WTC11 (cell line): ENCODE results near the gene SLC35G3. TPM values are rescaled to one million over a fixed set of nuclear protein-coding genes. Genes with fewer than 3 reads are reported as not detected.
"Not testable (repeated sequence)": the region's sequence is repeated elsewhere in the genome, so short reads cannot be mapped to it uniquely, and the experiment has no call there.

Source experiments
- ATAC-seq: fragments of 200-7000 bp; cut with Tn5 transposase; 2 replicates; pipeline ENCODE4 v1.10.0; 2021; ENCODE audit warnings: mild to moderate bottlenecking, moderate library complexity
- CTCF ChIA-PET: fragments of 300-600 bp; sonication (Branson Sonifier 250); formaldehyde crosslinking; loops from one replicate; lab custom pipeline; 2021; ENCODE audit warnings: antibody characterized with exemption; lab: Charles Lee
- POLR2A ChIA-PET: fragments of 350-600 bp; sonication (Branson Sonifier 250); formaldehyde crosslinking; loops from one replicate; lab custom pipeline; 2021; ENCODE audit warnings: antibody characterized with exemption; lab: Charles Lee
- DNase-seq: peaks from one replicate; pipeline ENCODE4 v3.0.0; 2021; ENCODE audit warnings: low spot score
- H3K27ac Mint-ChIP-seq: 2 replicates; pipeline ENCODE4 v1.8.0; 2021; ENCODE audit warnings: mixed read lengths
- H3K27me3 Mint-ChIP-seq: 2 replicates; pipeline ENCODE4 v1.8.0; 2021; ENCODE audit warnings: low read depth, mild to moderate bottlenecking, moderate library complexity, mixed read lengths
- H3K36me3 Mint-ChIP-seq: 2 replicates; pipeline ENCODE4 v1.8.0; 2021; ENCODE audit warnings: mixed read lengths
- H3K4me1 Mint-ChIP-seq: 2 replicates; pipeline ENCODE4 v1.8.0; 2022; ENCODE audit warnings: mixed read lengths
- H3K4me3 Mint-ChIP-seq: 2 replicates; pipeline ENCODE4 v1.8.0; 2021; ENCODE audit warnings: mild to moderate bottlenecking, moderate library complexity, mixed read lengths
- H3K9me3 Mint-ChIP-seq: 2 replicates; pipeline ENCODE4 v1.8.0; 2021; ENCODE audit warnings: mixed read lengths
- CREM ChIP-seq: sonication (generic); formaldehyde crosslinking; IDR thresholded peaks from 2 replicates; pipeline ENCODE4 v1.8.1; 2022; ENCODE audit warnings: mild to moderate bottlenecking, missing genetic modification reagents, moderate library complexity
- ELF4 ChIP-seq: sonication (generic); formaldehyde crosslinking; IDR thresholded peaks from 2 replicates; pipeline ENCODE4 v1.8.1; 2022; ENCODE audit warnings: low read depth, mild to moderate bottlenecking, moderate library complexity, missing genetic modification reagents
- EMX1 ChIP-seq: fragments of 250-450 bp; sonication (Bioruptor Pico); IDR thresholded peaks from 2 replicates; pipeline ENCODE4 v1.8.0; 2021; ENCODE audit warnings: mild to moderate bottlenecking
- FOXJ3 ChIP-seq: sonication (generic); formaldehyde crosslinking; IDR thresholded peaks from 2 replicates; pipeline ENCODE4 v1.9.0; 2021; ENCODE audit warnings: missing genetic modification reagents, mild to moderate bottlenecking, borderline replicate concordance
- JAZF1 ChIP-seq: fragments of 250-450 bp; sonication (Bioruptor Pico); IDR thresholded peaks from 2 replicates; pipeline ENCODE4 v1.9.0; 2021; ENCODE audit warnings: moderate library complexity, mild to moderate bottlenecking, inconsistent platforms
- JUN ChIP-seq: sonication (generic); formaldehyde crosslinking; IDR thresholded peaks from 2 replicates; pipeline ENCODE4 v1.8.0; 2023; ENCODE audit warnings: mild to moderate bottlenecking, missing genetic modification reagents
- NFATC4 ChIP-seq: fragments of 250-450 bp; sonication (Bioruptor Pico); IDR thresholded peaks from 2 replicates; pipeline ENCODE4 v1.9.0; 2021; ENCODE audit warnings: mild to moderate bottlenecking
- RELA ChIP-seq: sonication (generic); formaldehyde crosslinking; IDR thresholded peaks from 2 replicates; pipeline ENCODE4 v1.8.1; 2022; ENCODE audit warnings: missing genetic modification reagents, mild to moderate bottlenecking, borderline replicate concordance
- SMAD4 ChIP-seq: sonication (generic); formaldehyde crosslinking; IDR thresholded peaks from 2 replicates; pipeline ENCODE4 v1.8.0; 2022; ENCODE audit warnings: mild to moderate bottlenecking, missing genetic modification reagents
- SOX15 ChIP-seq: fragments of 250-450 bp; sonication (Bioruptor Pico); IDR thresholded peaks from 2 replicates; pipeline ENCODE4 v1.9.0; 2021; ENCODE audit warnings: mild to moderate bottlenecking
- SP1 ChIP-seq: sonication (generic); formaldehyde crosslinking; conservative IDR thresholded peaks from 2 replicates; pipeline ENCODE4 v1.8.1; 2022; ENCODE audit warnings: missing genetic modification reagents
- ZNF121 ChIP-seq: sonication (generic); formaldehyde crosslinking; IDR thresholded peaks from 2 replicates; pipeline ENCODE4 v1.8.0; 2023; ENCODE audit warnings: missing genetic modification reagents
- ZNF416 ChIP-seq: fragments of 250-450 bp; sonication (Bioruptor Pico); IDR thresholded peaks from 2 replicates; pipeline ENCODE4 v1.9.0; 2021; ENCODE audit warnings: mild to moderate bottlenecking, inconsistent platforms
- total RNA-seq: library from RNA; stranded (reverse); gene quantifications from 3 replicates; pipeline ENCODE4 v1.2.3, GENCODE V29; 2021
- TF ChIP-seq, protein P1 (sequence below): sonication (generic); formaldehyde crosslinking; IDR thresholded peaks from 2 replicates; pipeline ENCODE4 v1.8.0; 2022; ENCODE audit warnings: mild to moderate bottlenecking, missing genetic modification reagents
- TF ChIP-seq, protein P2 (sequence below): fragments of 250-450 bp; sonication (Bioruptor Pico); conservative IDR thresholded peaks from 2 replicates; pipeline ENCODE4 v1.9.0; 2021; ENCODE audit warnings: mild to moderate bottlenecking
- TF ChIP-seq, protein P3 (sequence below): sonication (generic); formaldehyde crosslinking; IDR thresholded peaks from 2 replicates; pipeline ENCODE4 v1.8.0; 2022; ENCODE audit warnings: missing genetic modification reagents
- TF ChIP-seq, protein P4 (sequence below): sonication (generic); formaldehyde crosslinking; IDR thresholded peaks from 2 replicates; pipeline ENCODE4 v1.8.0; 2023; ENCODE audit warnings: missing genetic modification reagents, mild to moderate bottlenecking, borderline replicate concordance
- TF ChIP-seq, protein P5 (sequence below): sonication (generic); formaldehyde crosslinking; conservative IDR thresholded peaks from 2 replicates; pipeline ENCODE4 v1.8.1; 2022; ENCODE audit warnings: mild to moderate bottlenecking, missing genetic modification reagents

SLC35G3 gene
- total RNA-seq, 1 experiment from 2014 or later, result not detected

GRCh38 chr17:35183332-35183731 lies 10.9 kb downstream of the SLC35G3 start:
- TF ChIP-seq, protein P1, sequence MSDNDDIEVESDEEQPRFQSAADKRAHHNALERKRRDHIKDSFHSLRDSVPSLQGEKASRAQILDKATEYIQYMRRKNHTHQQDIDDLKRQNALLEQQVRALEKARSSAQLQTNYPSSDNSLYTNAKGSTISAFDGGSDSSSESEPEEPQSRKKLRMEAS (CRISPR knock-in tag), result no peak
- TF ChIP-seq, protein P2, sequence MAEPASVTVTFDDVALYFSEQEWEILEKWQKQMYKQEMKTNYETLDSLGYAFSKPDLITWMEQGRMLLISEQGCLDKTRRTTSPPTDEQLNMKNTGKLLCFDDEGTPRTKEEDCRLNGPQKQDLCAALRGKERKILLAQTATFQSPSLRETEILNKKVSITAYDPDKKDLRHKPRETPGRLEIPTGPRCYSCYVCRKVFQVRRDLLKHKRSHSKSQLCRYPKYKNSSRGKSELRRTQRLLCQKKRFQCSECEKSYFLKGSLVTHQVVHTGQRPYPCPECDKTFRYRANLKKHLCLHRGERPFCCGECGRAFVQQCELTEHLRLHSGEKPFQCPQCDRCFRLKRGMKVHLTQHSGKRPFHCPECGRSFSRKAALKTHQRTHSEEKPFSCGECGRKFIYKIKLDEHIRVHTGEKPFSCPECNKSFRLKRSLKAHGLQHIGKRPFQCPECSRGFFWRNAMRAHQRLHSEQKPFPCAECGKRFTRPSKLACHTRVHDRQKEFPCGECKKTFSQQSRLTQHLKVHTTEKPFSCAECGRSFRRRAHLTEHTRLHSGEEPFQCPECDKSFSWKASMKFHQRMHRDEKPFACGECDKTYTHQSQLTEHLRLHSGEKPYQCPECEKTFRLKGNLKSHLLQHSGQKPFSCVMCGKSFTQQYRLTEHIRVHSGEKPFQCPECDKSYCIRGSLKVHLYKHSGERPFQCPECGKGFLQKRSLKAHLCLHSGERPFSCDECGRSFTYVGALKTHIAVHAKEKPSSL (CRISPR knock-in tag), result no peak
- no peak for TF ChIP-seq SP1 (CRISPR knock-in tag)
- TF ChIP-seq EMX1, result no peak
- TF ChIP-seq ZNF416, result no peak
- TF ChIP-seq ELF4, result no peak
- no peak for TF ChIP-seq JUN (CRISPR knock-in tag)
- no peak for TF ChIP-seq CREM
- TF ChIP-seq SMAD4 (CRISPR knock-in tag), result no peak
- TF ChIP-seq JAZF1, result no peak
- no peak for TF ChIP-seq FOXJ3
- TF ChIP-seq, protein P3, sequence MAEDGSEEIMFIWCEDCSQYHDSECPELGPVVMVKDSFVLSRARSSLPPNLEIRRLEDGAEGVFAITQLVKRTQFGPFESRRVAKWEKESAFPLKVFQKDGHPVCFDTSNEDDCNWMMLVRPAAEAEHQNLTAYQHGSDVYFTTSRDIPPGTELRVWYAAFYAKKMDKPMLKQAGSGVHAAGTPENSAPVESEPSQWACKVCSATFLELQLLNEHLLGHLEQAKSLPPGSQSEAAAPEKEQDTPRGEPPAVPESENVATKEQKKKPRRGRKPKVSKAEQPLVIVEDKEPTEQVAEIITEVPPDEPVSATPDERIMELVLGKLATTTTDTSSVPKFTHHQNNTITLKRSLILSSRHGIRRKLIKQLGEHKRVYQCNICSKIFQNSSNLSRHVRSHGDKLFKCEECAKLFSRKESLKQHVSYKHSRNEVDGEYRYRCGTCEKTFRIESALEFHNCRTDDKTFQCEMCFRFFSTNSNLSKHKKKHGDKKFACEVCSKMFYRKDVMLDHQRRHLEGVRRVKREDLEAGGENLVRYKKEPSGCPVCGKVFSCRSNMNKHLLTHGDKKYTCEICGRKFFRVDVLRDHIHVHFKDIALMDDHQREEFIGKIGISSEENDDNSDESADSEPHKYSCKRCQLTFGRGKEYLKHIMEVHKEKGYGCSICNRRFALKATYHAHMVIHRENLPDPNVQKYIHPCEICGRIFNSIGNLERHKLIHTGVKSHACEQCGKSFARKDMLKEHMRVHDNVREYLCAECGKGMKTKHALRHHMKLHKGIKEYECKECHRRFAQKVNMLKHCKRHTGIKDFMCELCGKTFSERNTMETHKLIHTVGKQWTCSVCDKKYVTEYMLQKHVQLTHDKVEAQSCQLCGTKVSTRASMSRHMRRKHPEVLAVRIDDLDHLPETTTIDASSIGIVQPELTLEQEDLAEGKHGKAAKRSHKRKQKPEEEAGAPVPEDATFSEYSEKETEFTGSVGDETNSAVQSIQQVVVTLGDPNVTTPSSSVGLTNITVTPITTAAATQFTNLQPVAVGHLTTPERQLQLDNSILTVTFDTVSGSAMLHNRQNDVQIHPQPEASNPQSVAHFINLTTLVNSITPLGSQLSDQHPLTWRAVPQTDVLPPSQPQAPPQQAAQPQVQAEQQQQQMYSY (CRISPR knock-in tag), result no peak
- TF ChIP-seq NFATC4 (CRISPR knock-in tag), result no peak
- no peak for TF ChIP-seq SOX15 (CRISPR knock-in tag)
- no peak for TF ChIP-seq RELA (CRISPR knock-in tag)
- TF ChIP-seq, protein P4, sequence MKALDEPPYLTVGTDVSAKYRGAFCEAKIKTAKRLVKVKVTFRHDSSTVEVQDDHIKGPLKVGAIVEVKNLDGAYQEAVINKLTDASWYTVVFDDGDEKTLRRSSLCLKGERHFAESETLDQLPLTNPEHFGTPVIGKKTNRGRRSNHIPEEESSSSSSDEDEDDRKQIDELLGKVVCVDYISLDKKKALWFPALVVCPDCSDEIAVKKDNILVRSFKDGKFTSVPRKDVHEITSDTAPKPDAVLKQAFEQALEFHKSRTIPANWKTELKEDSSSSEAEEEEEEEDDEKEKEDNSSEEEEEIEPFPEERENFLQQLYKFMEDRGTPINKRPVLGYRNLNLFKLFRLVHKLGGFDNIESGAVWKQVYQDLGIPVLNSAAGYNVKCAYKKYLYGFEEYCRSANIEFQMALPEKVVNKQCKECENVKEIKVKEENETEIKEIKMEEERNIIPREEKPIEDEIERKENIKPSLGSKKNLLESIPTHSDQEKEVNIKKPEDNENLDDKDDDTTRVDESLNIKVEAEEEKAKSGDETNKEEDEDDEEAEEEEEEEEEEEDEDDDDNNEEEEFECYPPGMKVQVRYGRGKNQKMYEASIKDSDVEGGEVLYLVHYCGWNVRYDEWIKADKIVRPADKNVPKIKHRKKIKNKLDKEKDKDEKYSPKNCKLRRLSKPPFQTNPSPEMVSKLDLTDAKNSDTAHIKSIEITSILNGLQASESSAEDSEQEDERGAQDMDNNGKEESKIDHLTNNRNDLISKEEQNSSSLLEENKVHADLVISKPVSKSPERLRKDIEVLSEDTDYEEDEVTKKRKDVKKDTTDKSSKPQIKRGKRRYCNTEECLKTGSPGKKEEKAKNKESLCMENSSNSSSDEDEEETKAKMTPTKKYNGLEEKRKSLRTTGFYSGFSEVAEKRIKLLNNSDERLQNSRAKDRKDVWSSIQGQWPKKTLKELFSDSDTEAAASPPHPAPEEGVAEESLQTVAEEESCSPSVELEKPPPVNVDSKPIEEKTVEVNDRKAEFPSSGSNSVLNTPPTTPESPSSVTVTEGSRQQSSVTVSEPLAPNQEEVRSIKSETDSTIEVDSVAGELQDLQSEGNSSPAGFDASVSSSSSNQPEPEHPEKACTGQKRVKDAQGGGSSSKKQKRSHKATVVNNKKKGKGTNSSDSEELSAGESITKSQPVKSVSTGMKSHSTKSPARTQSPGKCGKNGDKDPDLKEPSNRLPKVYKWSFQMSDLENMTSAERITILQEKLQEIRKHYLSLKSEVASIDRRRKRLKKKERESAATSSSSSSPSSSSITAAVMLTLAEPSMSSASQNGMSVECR (CRISPR knock-in tag), result no peak
- TF ChIP-seq, protein P5, sequence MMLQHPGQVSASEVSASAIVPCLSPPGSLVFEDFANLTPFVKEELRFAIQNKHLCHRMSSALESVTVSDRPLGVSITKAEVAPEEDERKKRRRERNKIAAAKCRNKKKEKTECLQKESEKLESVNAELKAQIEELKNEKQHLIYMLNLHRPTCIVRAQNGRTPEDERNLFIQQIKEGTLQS, result no peak
- no peak for TF ChIP-seq ZNF121
- Mint-ChIP-seq H3K27ac (no peak overlapping the region), H3K4me1 (no peaks in the 10 kb centered on the region), H3K9me3 (peaks cover 11% of the 10 kb centered on the region), H3K4me3 (no peak overlapping the region), H3K27me3 (peaks cover 15% of the 10 kb centered on the region), H3K36me3 (no peaks in the 10 kb centered on the region)
- POLR2A ChIA-PET, result no interaction called here
- DNase-seq (no peak), ATAC-seq (no peak)
- CTCF ChIA-PET, result interaction anchor here (1.6 kb wide), 1 partner anchor 60 kb away, joined by 6 read pairs; the partner anchor contains the start of gene SLFN5

DNA sequence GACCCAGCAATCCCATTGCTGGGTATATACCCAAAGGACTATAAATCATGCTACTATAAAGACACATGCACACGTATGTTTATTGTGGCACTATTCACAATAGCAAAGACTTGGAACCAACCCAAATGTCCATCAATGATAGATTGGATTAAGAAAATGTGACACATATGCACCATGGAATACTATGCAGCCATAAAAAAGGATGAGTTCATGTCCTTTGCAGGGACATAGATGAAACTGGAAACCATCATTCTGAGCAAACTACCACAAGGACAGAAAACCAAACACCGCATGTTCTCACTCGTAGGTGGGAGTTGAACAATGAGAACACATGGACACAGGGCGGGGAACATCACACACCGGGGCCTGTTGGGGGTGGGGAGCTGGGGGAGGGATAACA lies 14.8 kb downstream of the SLC35G3 start:
- H3K27ac Mint-ChIP-seq, H3K4me3 Mint-ChIP-seq, DNase-seq, H3K9me3 Mint-ChIP-seq, POLR2A ChIA-PET, ATAC-seq, H3K36me3 Mint-ChIP-seq, CTCF ChIA-PET, H3K4me1 Mint-ChIP-seq: not testable (repeated sequence)
- peaks cover 13% of the 10 kb centered on the region for H3K27me3 Mint-ChIP-seq
